ENCODE results near the gene SNX32. TPM values are rescaled to one million over a fixed set of nuclear protein-coding genes. Genes with fewer than 3 reads are reported as not detected.

SNX32 gene
- total and polyA plus RNA-seq, 9 of the 15 experiments (the other 6 are each of a cell fraction or from before 2014, with no cell fraction given): 0.03 TPM; not detected in 7

DNA sequence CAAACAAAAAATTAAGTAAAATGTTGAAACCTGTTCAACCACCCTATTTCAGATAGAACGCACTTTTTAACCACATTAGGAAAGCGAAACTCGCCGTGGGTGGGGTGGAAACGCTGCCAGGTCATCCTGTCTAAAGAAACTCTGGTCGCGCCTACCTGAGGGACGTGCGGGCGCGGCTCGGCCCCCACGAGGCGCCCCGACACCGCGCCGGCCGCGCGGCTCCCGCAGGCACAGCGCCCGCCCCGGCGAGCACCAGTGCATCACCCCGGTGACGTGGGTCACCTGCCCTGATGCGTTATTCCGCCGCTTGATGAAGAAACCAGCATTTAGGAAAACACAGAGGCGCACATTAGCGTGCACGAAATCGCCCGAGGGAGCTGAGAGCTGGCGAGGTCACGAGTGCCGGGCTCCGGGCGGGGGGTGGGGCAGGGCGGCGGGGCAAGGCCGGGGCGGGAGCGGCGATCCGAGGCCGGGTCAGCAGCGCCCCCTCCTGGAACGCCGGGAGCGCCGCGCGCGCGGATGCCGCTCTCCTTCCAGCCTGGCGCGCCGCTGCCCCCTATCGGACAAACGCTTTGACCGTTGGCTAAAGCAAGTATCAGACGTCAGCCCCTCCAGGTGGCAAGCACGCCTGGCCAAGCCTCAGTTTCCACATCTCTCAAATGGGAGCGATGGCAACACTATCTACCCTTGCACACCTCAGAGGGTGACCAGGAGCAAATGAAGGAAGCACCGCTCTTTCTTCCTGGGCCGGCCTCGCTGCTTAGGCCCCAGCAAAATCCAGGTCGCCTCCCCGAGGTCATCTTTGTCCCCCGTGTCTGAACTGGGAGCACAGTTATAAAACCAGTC lies 15.7 kb upstream of the SNX32 start (continued):
- TF ChIP-seq RAD21 (CRISPR knock-in tag; conservative IDR thresholded peaks at IDR 0.05 in 1 of 2, IDR thresholded peaks at IDR 0.05 in 1 of 2) (peak; percentile 94 to 95), ZNF316 (IDR thresholded peaks at IDR 0.05) (no peak), CBFB (CRISPR knock-in tag; IDR thresholded peaks at IDR 0.05) (no peak), LEF1 (IDR thresholded peaks at IDR 0.05) (no peak), ILK (tag; IDR thresholded peaks at IDR 0.05; ENCODE audit: borderline replicate concordance, low read depth) (no peak), MYBL2 (IDR thresholded peaks at IDR 0.05; ENCODE audit: low read depth) (no peak), MYBL2 (CRISPR knock-in tag; IDR thresholded peaks at IDR 0.05; ENCODE audit: borderline replicate concordance) (no peak), TCF7L2 (IDR thresholded peaks at IDR 0.05; ENCODE audit: low read depth, low read length) (no peak), KLF6 (CRISPR knock-in tag; IDR thresholded peaks at IDR 0.05; ENCODE audit: borderline replicate concordance) (0 out of 2 replicates have a peak, but pooled peaks have one; percentile 36), YY1 (IDR thresholded peaks at IDR 0.05; ENCODE audit: borderline replicate concordance in 1 of 3, control insufficient read depth in 1 of 3, extremely low read depth in 1 of 3, insufficient read depth in 3 of 3, insufficient read length in 1 of 3, insufficient replicate concordance in 2 of 3, low read depth in 1 of 3, low read length in 2 of 3) (peak in 1 of 3 experiments; percentile 61), MITF (IDR thresholded peaks at IDR 0.05) (peak; percentile 79), ZNF217 (CRISPR knock-in tag; IDR thresholded peaks at IDR 0.05) (no peak), ZNF75A (CRISPR knock-in tag; IDR thresholded peaks at IDR 0.05) (no peak), ZFP91 (CRISPR knock-in tag; IDR thresholded peaks at IDR 0.05) (no peak), RBM14 (IDR thresholded peaks at IDR 0.05; ENCODE audit: borderline replicate concordance, insufficient read depth, low read depth, low read length) (no peak), HDGF (IDR thresholded peaks at IDR 0.05) (no peak), KAT7 (CRISPR knock-in tag; IDR thresholded peaks at IDR 0.05; ENCODE audit: borderline replicate concordance) (peak; percentile 64), SIX5 (IDR thresholded peaks at IDR 0.05; ENCODE audit: borderline replicate concordance in 1 of 2, insufficient read depth in 1 of 2, low read depth in 1 of 2, low read length in 2 of 2) (no peak), ZNF124 (CRISPR knock-in tag; IDR thresholded peaks at IDR 0.05) (no peak)
- TF ChIP-seq, protein P1, sequence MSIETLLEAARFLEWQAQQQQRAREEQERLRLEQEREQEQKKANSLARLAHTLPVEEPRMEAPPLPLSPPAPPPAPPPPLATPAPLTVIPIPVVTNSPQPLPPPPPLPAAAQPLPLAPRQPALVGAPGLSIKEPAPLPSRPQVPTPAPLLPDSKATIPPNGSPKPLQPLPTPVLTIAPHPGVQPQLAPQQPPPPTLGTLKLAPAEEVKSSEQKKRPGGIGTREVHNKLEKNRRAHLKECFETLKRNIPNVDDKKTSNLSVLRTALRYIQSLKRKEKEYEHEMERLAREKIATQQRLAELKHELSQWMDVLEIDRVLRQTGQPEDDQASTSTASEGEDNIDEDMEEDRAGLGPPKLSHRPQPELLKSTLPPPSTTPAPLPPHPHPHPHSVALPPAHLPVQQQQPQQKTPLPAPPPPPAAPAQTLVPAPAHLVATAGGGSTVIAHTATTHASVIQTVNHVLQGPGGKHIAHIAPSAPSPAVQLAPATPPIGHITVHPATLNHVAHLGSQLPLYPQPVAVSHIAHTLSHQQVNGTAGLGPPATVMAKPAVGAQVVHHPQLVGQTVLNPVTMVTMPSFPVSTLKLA (conservative IDR thresholded peaks at IDR 0.05): peak in 1 of 2 experiments; percentile 52; a peak in 3 of 4 replicates
- TF ChIP-seq, protein P2, sequence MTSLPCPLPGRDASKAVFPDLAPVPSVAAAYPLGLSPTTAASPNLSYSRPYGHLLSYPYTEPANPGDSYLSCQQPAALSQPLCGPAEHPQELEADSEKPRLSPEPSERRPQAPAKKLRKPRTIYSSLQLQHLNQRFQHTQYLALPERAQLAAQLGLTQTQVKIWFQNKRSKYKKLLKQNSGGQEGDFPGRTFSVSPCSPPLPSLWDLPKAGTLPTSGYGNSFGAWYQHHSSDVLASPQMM (CRISPR knock-in tag; IDR thresholded peaks at IDR 0.05): no peak
